GM12878 (cell line): ENCODE measurements around the gene VTN. TPM values are rescaled to one million over a fixed set of nuclear protein-coding genes. Genes with fewer than 3 reads are reported as not detected.
A peak's percentile ranks its signal among the peaks of the same experiment; 100 is the strongest.

Experiments used
- CREM ChIP-seq: IDR thresholded peaks from 2 replicates; pipeline ENCODE4 v1.6.1; 2014; ENCODE audit warnings: antibody characterized with exemption, low read depth
- CUX1 ChIP-seq: IDR thresholded peaks from 2 replicates; pipeline ENCODE4 v1.6.1; 2012; ENCODE audit warnings: improper control_type of control experiment, low read depth, low read length; ENCODE audit not compliant: insufficient replicate concordance
- ELK1 ChIP-seq: IDR thresholded peaks from 2 replicates; pipeline ENCODE4 v1.6.1; 2012; ENCODE audit warnings: low read depth, low read length, improper control_type of control experiment
- ESRRA ChIP-seq: IDR thresholded peaks from 2 replicates; pipeline ENCODE4 v1.6.1; 2012; ENCODE audit warnings: mild to moderate bottlenecking, low read length, improper control_type of control experiment
- FOXK2 ChIP-seq: fragments of 450-650 bp; IDR thresholded peaks from 2 replicates; pipeline ENCODE4 v1.6.1; 2017; ENCODE audit warnings: mild to moderate bottlenecking, moderate library complexity
- HDAC6 ChIP-seq: fragments of 200-600 bp; sonication (generic); IDR thresholded peaks from one replicate; pipeline ENCODE4 v1.8.0; 2017; ENCODE audit warnings: antibody characterized with exemption; ENCODE audit not compliant: unreplicated experiment
- PBX3 ChIP-seq: IDR thresholded peaks from 2 replicates; pipeline ENCODE4 v1.6.1; 2011; ENCODE audit warnings: mild to moderate bottlenecking, low read depth, low read length, moderate library complexity; ENCODE audit not compliant: insufficient replicate concordance
- POLR2AphosphoS2 ChIP-seq: IDR thresholded peaks from 2 replicates; pipeline ENCODE4 v1.6.1; 2011; ENCODE audit warnings: low read depth, mild to moderate bottlenecking, low read length, improper control_type of control experiment, moderate library complexity
- RAD21 ChIP-seq: IDR thresholded peaks from 2 replicates; pipeline ENCODE4 v1.6.1; 2011; ENCODE audit warnings: mild to moderate bottlenecking, low read depth, low read length, moderate library complexity; ENCODE audit not compliant: insufficient read depth
- RELA ChIP-seq: fragments of 450-650 bp; IDR thresholded peaks from 2 replicates; pipeline ENCODE4 v1.8.0; 2014; ENCODE audit warnings: borderline replicate concordance; ENCODE audit not compliant: partially characterized antibody
- REST ChIP-seq: IDR thresholded peaks from 2 replicates; pipeline ENCODE4 v1.6.1; 2012; ENCODE audit warnings: mild to moderate bottlenecking, low read depth, low read length
- RFX5 ChIP-seq: IDR thresholded peaks from 2 replicates; pipeline ENCODE4 v1.6.1; 2011; ENCODE audit warnings: low read depth, low read length, improper control_type of control experiment
- RUNX3 ChIP-seq: IDR thresholded peaks from 2 replicates; pipeline ENCODE4 v1.6.1; 2012; ENCODE audit warnings: low read length, inconsistent platforms
- SMAD5 ChIP-seq: IDR thresholded peaks from 2 replicates; pipeline ENCODE4 v1.6.1; 2016; ENCODE audit warnings: antibody characterized with exemption, low read depth
- SP1 ChIP-seq: IDR thresholded peaks from one replicate; pipeline ENCODE4 v1.6.1; 2011; ENCODE audit warnings: low read depth, low read length
- SREBF2 ChIP-seq: IDR thresholded peaks from 2 replicates; pipeline ENCODE4 v1.6.1; 2012; ENCODE audit warnings: mild to moderate bottlenecking, low read length
- SRF ChIP-seq, 2 experiments: IDR thresholded peaks; 2 replicates each; pipeline ENCODE4 v1.6.1; 2011; ENCODE audit warnings: low read depth in 2 of 2, low read length in 2 of 2, mild to moderate bottlenecking in 1 of 2, moderate library complexity in 1 of 2
- TCF3 ChIP-seq: IDR thresholded peaks from 2 replicates; pipeline ENCODE4 v1.6.1; 2012; ENCODE audit warnings: low read depth, mild to moderate bottlenecking, low read length, borderline replicate concordance; ENCODE audit not compliant: insufficient read depth
- YY1 ChIP-seq: IDR thresholded peaks from 2 replicates; pipeline ENCODE4 v1.6.1; 2011; ENCODE audit warnings: low read depth, mild to moderate bottlenecking, low read length
- polyA plus RNA-seq, 11 experiments: library from polyadenylated mRNA; depleted of rRNA in 4 of 11; unstranded in 6 of 11; stranded (reverse) in 5 of 11; fragments of >200 nt; fragmentation: Nextera tagmentation in 4 of 11; fragmentation: Illumina TruSeq in 1 of 11; extraction: Ambion mirVana in 4 of 11; extraction: Trizol in 1 of 11; gene quantifications; 1 replicate in 1 of 11; 2 replicates in 10 of 11; pipeline versions ENCODE4 v1.2.1 to v1.2.3, GENCODE V29; 2011 to 2016; ENCODE audit warnings: inconsistent platforms in 2 of 11, missing spikeins in 2 of 11, low read depth in 1 of 11
- total RNA-seq, 4 experiments: library from RNA; depleted of rRNA in 3 of 4; stranded (reverse); fragments of >200 nt in 3 of 4; fragmentation: Illumina TruSeq in 1 of 4; extraction: Trizol in 1 of 4; gene quantifications; 2 replicates each; pipeline versions ENCODE4 v1.2.1 to v1.2.3, GENCODE V29; 2013 to 2021

The VTN gene
- total and polyA plus RNA-seq, 10 of the 15 experiments (the other 5 are each of a cell fraction or from before 2014, with no cell fraction given) = 0.04 to 1.3 (median 0.13) TPM; not detected in 5

- TF ChIP-seq CUX1 = no peak
- TF ChIP-seq SRF (IDR thresholded peaks at IDR 0.05; ENCODE audit: low read depth in 2 of 2, low read length in 2 of 2) = peak in 1 of 2 experiments; percentile 51; a peak in 1 of 4 replicates
- TF ChIP-seq RAD21 = no peak
- 0 out of 2 replicates have a peak, but pooled peaks have one; percentile 1 for TF ChIP-seq RUNX3
- TF ChIP-seq FOXK2 = no peak
- no peak for TF ChIP-seq POLR2AphosphoS2
- TF ChIP-seq TCF3 = 0 out of 2 replicates have a peak, but pooled peaks have one; percentile 15
- TF ChIP-seq CREM = peak; percentile 76
- TF ChIP-seq RFX5 = no peak
- TF ChIP-seq PBX3 = no peak
- TF ChIP-seq SREBF2 = no peak
- no peak for TF ChIP-seq REST
- TF ChIP-seq SMAD5 = peak; percentile 61; the same call in 1 of the 2 replicates
- TF ChIP-seq RELA = no peak
- TF ChIP-seq HDAC6 = no peak
- no peak for TF ChIP-seq SP1
- TF ChIP-seq ESRRA = no peak
- TF ChIP-seq YY1 = peak; percentile 12; the same call in 1 of the 2 replicates
- TF ChIP-seq ELK1 = no peak
Observed at GRCh38 chr17:28384281-28385036, 14.4 kb upstream of the VTN start (continued).
